HG03103 (cell line): ENCODE data around the gene IVL.

Experiments
- ATAC-seq: cut with Tn5 transposase; IDR thresholded peaks from one replicate; pipeline ENCODE4 v1.9.1; 2021; ENCODE audit warnings: low read depth; ENCODE audit not compliant: unreplicated experiment

Gene IVL

DNA sequence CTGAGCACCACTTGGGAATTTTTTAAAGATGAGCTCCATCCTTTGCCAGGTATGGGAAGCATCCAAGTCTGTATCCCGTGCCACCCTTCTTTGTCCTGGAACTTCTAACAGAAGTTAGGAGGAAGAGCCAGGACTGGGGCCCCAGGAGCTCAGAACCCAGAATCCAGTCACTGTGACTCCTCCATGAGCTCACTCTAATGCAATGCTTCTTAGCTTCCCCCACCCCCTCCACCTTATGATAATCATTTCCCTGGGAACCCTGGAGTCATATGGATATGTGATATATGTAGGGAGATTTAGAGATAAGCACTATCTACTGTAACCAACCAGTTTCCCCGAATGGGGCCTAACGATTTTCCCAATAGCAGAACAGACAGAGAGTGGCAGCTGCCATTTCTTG lies 37.9 kb downstream of the IVL start:
- no peak for ATAC-seq

GRCh38 chr1:152946651-152947256 lies 38.4 kb downstream of the IVL start, which contains the start of gene SPRR5:
Gene SPRR5 (plus strand): TSS chr1:152947206. CDS start chr1:152948555, 1,349 bp downstream.
- ATAC-seq, result no peak

DNA sequence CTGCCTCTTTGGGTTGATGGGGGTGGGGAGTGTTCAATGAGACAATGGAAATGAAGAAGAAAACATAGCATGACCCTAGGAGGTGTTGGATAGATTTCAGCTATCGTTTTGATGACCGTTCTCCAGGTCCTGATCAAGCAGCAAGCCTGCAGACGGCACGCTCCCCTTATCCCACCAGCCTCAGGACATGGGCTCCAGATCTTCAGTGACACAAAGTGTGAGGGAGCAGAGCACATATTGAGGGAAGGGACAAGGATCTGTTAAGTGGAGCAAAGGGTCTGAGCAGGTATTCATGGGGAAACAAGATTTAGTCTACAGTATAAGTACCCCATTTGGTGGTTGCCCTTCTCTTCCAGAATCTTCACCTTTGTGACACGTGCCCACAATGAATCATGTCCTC lies 43.4 kb downstream of the IVL start:
- no peak for ATAC-seq

DNA sequence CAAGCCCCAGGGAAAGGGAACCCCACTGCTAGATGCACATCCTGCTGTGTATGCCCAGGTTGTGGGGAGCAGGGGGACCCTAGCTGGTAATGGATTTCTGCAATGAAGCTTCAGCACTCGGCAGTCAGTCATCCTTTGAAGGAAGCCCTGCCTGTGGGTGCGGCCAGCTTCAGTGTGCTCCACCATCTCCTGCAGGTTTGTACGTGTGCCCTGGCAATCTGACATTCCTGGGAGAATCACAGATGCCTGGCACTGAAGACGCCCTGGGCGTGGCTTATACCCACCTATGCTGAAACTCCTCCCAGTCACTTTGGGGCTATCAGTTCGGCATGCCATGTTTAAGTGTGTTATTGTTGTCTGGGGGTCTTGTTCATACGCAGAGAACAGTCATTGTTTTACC lies 45.4 kb downstream of the IVL start:
- no peak for ATAC-seq

- no peak for ATAC-seq
These were observed 46.1 kb downstream of the IVL start for GRCh38 chr1:152954436-152954835.

GRCh38 chr1:152957561-152957960 lies 49.2 kb downstream of the IVL start:
- no peak for ATAC-seq

DNA sequence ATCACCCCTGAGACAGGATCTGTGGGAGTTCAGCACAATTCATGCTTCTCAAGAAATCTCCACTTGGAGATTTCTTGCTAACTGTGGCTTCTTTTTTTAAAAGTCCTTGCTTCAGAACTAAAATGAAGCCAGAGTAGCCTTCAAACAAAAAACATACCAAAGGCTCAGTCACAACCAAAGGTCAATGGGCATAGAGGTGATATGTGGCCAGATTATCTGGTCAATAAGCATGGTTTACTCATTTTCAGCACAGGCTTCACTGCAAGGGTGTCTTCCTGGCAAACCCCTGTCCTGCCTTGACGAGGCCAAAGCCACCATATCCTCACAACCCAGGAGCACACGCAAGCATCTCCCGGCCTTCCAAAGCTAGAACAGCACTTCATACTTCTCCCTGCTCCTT lies 50.9 kb downstream of the IVL start:
- no peak for ATAC-seq

DNA sequence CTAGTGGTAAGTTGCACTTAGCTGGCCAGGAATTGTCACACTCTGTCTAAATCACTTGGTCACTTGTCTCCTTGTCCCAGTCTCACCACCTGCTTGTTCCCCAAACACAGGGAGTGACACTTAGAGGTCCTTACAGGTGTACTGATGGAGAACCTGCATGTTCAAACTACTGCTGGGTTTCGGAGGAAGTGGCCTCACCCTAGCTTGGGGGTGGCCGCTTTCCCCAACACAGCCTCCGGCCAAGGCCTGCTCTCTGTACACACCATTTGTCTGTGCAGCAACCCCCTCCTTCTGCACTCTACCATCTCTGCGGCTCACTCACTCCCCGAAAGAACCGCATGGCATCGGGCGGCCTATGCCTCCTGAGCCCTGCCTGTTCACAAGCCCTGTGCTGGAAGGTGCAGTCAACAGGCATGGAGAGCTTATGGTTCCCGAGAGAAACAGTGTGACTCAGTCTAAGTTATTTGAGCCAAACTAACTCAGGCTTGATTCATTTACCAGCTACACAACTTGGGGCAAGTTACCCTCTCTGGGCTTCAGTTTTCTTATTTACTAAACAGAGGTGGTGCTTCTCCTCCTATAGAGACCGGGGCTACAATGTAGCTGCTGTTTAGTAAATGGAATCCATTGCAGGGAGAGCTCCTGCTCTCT lies 51.6 kb downstream of the IVL start:
- no peak for ATAC-seq

GRCh38 chr1:152960452-152961044 lies 52.2 kb downstream of the IVL start:
- no peak for ATAC-seq
